ENCODE data around the gene AKAP9. TPM values are rescaled to one million over a fixed set of nuclear protein-coding genes. Genes with fewer than 3 reads are reported as not detected.

AKAP9 gene
- total and polyA plus RNA-seq, 9 of the 15 experiments (the other 6 are each of a cell fraction or from before 2014, with no cell fraction given), result 25.5 to 80.9 (median 46.3) TPM

DNA sequence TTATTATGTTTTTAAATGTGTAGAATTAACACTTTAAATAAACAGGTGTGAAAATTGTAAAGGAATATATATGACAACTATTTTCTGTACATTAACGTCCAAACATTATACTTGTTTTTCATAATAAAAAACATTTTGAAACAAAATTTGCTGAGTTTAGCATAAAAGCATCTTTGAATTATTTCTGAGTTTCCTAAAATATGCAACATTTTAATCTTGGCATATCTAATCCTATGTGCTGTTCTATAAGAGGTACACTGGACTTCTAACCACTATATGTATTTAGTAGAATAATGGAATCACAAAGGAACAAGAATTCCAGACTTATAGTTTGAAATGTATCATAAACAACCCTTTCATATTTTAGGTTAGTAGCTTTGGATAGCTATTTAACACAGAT, 16.6 kb downstream of the AKAP9 start:
- Histone ChIP-seq H3K4me2 (ENCODE audit: insufficient read depth, low read length) (no peak overlapping the region), H3K27me3 (ENCODE audit: control insufficient read depth in 2 of 2, insufficient read depth in 2 of 2, low read length in 2 of 2) (no peaks in the 10 kb centered on the region), H3K9me1 (ENCODE audit: control insufficient read depth, insufficient read depth, low read length) (no peaks in the 10 kb centered on the region), H3K9ac (ENCODE audit: insufficient read depth in 1 of 2, low read depth in 2 of 2, low read length in 2 of 2) (no peak overlapping the region), H3K36me3 (ENCODE audit: control insufficient read depth, insufficient read depth, low read length) (peaks cover 3% of the 10 kb centered on the region; the same call in 2 of the 3 replicates), H4K20me1 (replicated peaks; ENCODE audit: control insufficient read depth, insufficient read depth, low read length) (0 out of 2 replicates have a peak, but pooled peaks cover 2% of the 10 kb centered on the region), H3K9me3 (replicated peaks; ENCODE audit: control insufficient read depth, insufficient read depth, low read depth, low read length) (no peaks in the 10 kb centered on the region), H3K4me1 (replicated peaks in 1 of 2; ENCODE audit: control insufficient read depth in 2 of 2, insufficient read depth in 2 of 2, low read length in 2 of 2) (peaks cover 0 to 2% of the 10 kb centered on the region in 2 experiments; a peak in 1 of 5 replicates), H3K27ac (ENCODE audit: extremely low read depth, low read depth, low read length) (no peak overlapping the region), H3K4me3 (no peak overlapping the region), H2AFZ (ENCODE audit: low read depth, low read length) (no peak overlapping the region), H3K79me2 (ENCODE audit: control insufficient read depth, insufficient read depth, low read length) (peaks cover 68% of the 10 kb centered on the region)
- peak; percentile 90 for TF ChIP-seq ZNF316 (IDR thresholded peaks at IDR 0.05)
- peak; percentile 63; the same call in 1 of the 2 replicates for TF ChIP-seq MAFF (IDR thresholded peaks at IDR 0.05; ENCODE audit: low read length)
- peak; percentile 44; the same call in 1 of the 2 replicates for TF ChIP-seq MAFK (IDR thresholded peaks at IDR 0.05; ENCODE audit: low read length)
- TF ChIP-seq C11orf30 (IDR thresholded peaks at IDR 0.05; ENCODE audit: low read depth), result peak; percentile 77
- 0 out of 3 replicates have a peak, but pooled peaks of 1 of the 2 experiments have one; percentile 41 for TF ChIP-seq CBX3 (IDR thresholded peaks at IDR 0.05; ENCODE audit: borderline replicate concordance in 1 of 2, low read length in 2 of 2)
- TF ChIP-seq ZBTB17 (CRISPR knock-in tag; IDR thresholded peaks at IDR 0.05), result no peak
- peak; percentile 56 for TF ChIP-seq MAFG (tag; conservative IDR thresholded peaks at IDR 0.05)
- no peak for TF ChIP-seq NBN (IDR thresholded peaks at IDR 0.05; ENCODE audit: low read depth)
- TF ChIP-seq TFAP4 (CRISPR knock-in tag; IDR thresholded peaks at IDR 0.05; ENCODE audit: borderline replicate concordance), result no peak
- TF ChIP-seq ZNF695 (CRISPR knock-in tag; IDR thresholded peaks at IDR 0.05), result no peak
- in situ Hi-C loops (cut with MboI) (no loop called here), intact Hi-C loops (cut with micrococcal nuclease) (no loop called here)
- ATAC-seq (no peak), FAIRE-seq (no peak), DNase-seq (ENCODE audit: extremely low read depth in 1 of 4, low spot score in 3 of 4) (no peak)
- CTCF ChIA-PET (ENCODE audit: low intra/inter-chr PET ratio), result no interaction called here
- POLR2A ChIA-PET, result interaction anchor here (2.3 kb wide), 1 partner anchor 16 kb away, joined by 8 read pairs; the partner anchor contains the start of gene AKAP9
- WGBS (ENCODE audit: insufficient coverage, low coverage, missing lambda C conversion rate), result 100% methylated on average over 1 of the region's 1 CpG
- no TSS peak for BruUV-seq (replicated peaks)
